GM23248 (cell line): Measurements from ENCODE around the gene MON1B.

Source experiments
- EZH2 ChIP-seq: fragments of 200-600 bp; sonication (generic); IDR thresholded peaks from 2 replicates; pipeline ENCODE4 v1.6.1; 2018; ENCODE audit warnings: antibody characterized with exemption, mild to moderate bottlenecking; ENCODE audit not compliant: insufficient read depth, poor library complexity, severe bottlenecking
- EZH2phosphoT487 ChIP-seq: fragments of 200-600 bp; sonication (generic); IDR thresholded peaks from 2 replicates; pipeline ENCODE4 v1.6.1; 2018; ENCODE audit warnings: antibody characterized with exemption, moderate library complexity, mild to moderate bottlenecking, low read depth; ENCODE audit not compliant: insufficient read depth

GRCh38 chr16:77191259-77191969 is 424 bp downstream of the MON1B start:
- TF ChIP-seq EZH2 (no peak), EZH2phosphoT487 (no peak)
